Measurements from ENCODE around the gene CYSRT1.
"Not testable (repeated sequence)": the region's sequence is repeated elsewhere in the genome, so short reads cannot be mapped to it uniquely, and the experiment has no call there.

CYSRT1 gene

GRCh38 chr9:137232510-137232909 is 7.5 kb downstream of the CYSRT1 start:
- H3K9me3 Mint-ChIP-seq = no peaks in the 10 kb centered on the region

GRCh38 chr9:137233143-137233980 is 8.4 kb downstream of the CYSRT1 start:
- H3K36me3 Mint-ChIP-seq (ENCODE audit: low read depth) = no peaks in the 10 kb centered on the region
- H3K4me1 Mint-ChIP-seq (ENCODE audit: low read depth) = peaks cover 8% of the 10 kb centered on the region
- H3K27me3 Mint-ChIP-seq = no peaks in the 10 kb centered on the region
- no peak overlapping the region for H3K27ac Mint-ChIP-seq
- no peak overlapping the region for H3K4me3 Mint-ChIP-seq
- no peaks in the 10 kb centered on the region for H3K9me3 Mint-ChIP-seq

More at GRCh38 chr9:137232510-137232909, 7.5 kb downstream of the CYSRT1 start:
- peaks cover 3% of the 10 kb centered on the region for H3K27me3 Mint-ChIP-seq
- no peaks in the 10 kb centered on the region for H3K36me3 Mint-ChIP-seq (ENCODE audit: low read depth)
- H3K4me3 Mint-ChIP-seq = no peak overlapping the region
- H3K27ac Mint-ChIP-seq = no peak overlapping the region
- peaks cover 5% of the 10 kb centered on the region for H3K4me1 Mint-ChIP-seq (ENCODE audit: low read depth)

GRCh38 chr9:137234055-137234697 is 9.2 kb downstream of the CYSRT1 start:
- H3K36me3 Mint-ChIP-seq (ENCODE audit: low read depth) = no peaks in the 10 kb centered on the region
- H3K9me3 Mint-ChIP-seq = no peaks in the 10 kb centered on the region
- no peak overlapping the region for H3K4me3 Mint-ChIP-seq
- H3K4me1 Mint-ChIP-seq (ENCODE audit: low read depth) = peaks cover 15% of the 10 kb centered on the region
- no peaks in the 10 kb centered on the region for H3K27me3 Mint-ChIP-seq
- H3K27ac Mint-ChIP-seq = no peak overlapping the region

GRCh38 chr9:137234758-137235423 is 9.9 kb downstream of the CYSRT1 start:
- Mint-ChIP-seq H3K36me3 (ENCODE audit: low read depth) (no peaks in the 10 kb centered on the region), H3K9me3 (no peaks in the 10 kb centered on the region), H3K27me3 (no peaks in the 10 kb centered on the region), H3K4me1 (ENCODE audit: low read depth) (peaks cover 20% of the 10 kb centered on the region), H3K27ac (no peak overlapping the region), H3K4me3 (no peak overlapping the region)

GRCh38 chr9:137235424-137236237 is 10.7 kb downstream of the CYSRT1 start:
- Mint-ChIP-seq H3K27ac (no peak overlapping the region), H3K36me3 (ENCODE audit: low read depth) (no peaks in the 10 kb centered on the region), H3K4me1 (ENCODE audit: low read depth) (peaks cover 21% of the 10 kb centered on the region), H3K27me3 (no peaks in the 10 kb centered on the region), H3K4me3 (no peak overlapping the region), H3K9me3 (no peaks in the 10 kb centered on the region)

- Mint-ChIP-seq H3K9me3 (no peaks in the 10 kb centered on the region), H3K4me3 (no peak overlapping the region), H3K27ac (no peak overlapping the region), H3K36me3 (ENCODE audit: low read depth) (peaks cover 4% of the 10 kb centered on the region), H3K27me3 (no peaks in the 10 kb centered on the region), H3K4me1 (ENCODE audit: low read depth) (peaks cover 21% of the 10 kb centered on the region)
These were observed 11.4 kb downstream of the CYSRT1 start for GRCh38 chr9:137236238-137236935.

- Mint-ChIP-seq H3K9me3 (no peaks in the 10 kb centered on the region), H3K4me1 (ENCODE audit: low read depth) (peaks cover 21% of the 10 kb centered on the region), H3K27ac (no peak overlapping the region), H3K27me3 (no peaks in the 10 kb centered on the region), H3K36me3 (ENCODE audit: low read depth) (peaks cover 7% of the 10 kb centered on the region), H3K4me3 (no peak overlapping the region)
These were observed 12.0 kb downstream of the CYSRT1 start for GRCh38 chr9:137236936-137237421.

- Mint-ChIP-seq H3K27me3 (no peaks in the 10 kb centered on the region), H3K36me3 (ENCODE audit: low read depth) (peaks cover 17% of the 10 kb centered on the region), H3K4me1 (ENCODE audit: low read depth) (peaks cover 32% of the 10 kb centered on the region), H3K27ac (no peak overlapping the region), H3K4me3 (no peak overlapping the region), H3K9me3 (no peaks in the 10 kb centered on the region)
These were observed 13.1 kb downstream of the CYSRT1 start for GRCh38 chr9:137237759-137238726.

GRCh38 chr9:137239541-137240200 is 14.7 kb downstream of the CYSRT1 start:
- H3K9me3 Mint-ChIP-seq, H3K27me3 Mint-ChIP-seq: not testable (repeated sequence)
- H3K36me3 Mint-ChIP-seq (ENCODE audit: low read depth) = peaks cover 27% of the 10 kb centered on the region
- H3K27ac Mint-ChIP-seq = peak overlapping the region; percentile 61
- peaks cover 36% of the 10 kb centered on the region for H3K4me1 Mint-ChIP-seq (ENCODE audit: low read depth)
- H3K4me3 Mint-ChIP-seq = peak overlapping the region; percentile 82

- peak overlapping the region; percentile 61 for H3K27ac Mint-ChIP-seq
- no peaks in the 10 kb centered on the region for H3K27me3 Mint-ChIP-seq
- peaks cover 36% of the 10 kb centered on the region for H3K4me1 Mint-ChIP-seq (ENCODE audit: low read depth)
- H3K4me3 Mint-ChIP-seq = peak overlapping the region; percentile 82
- peaks cover 27% of the 10 kb centered on the region for H3K36me3 Mint-ChIP-seq (ENCODE audit: low read depth)
- H3K9me3 Mint-ChIP-seq = no peaks in the 10 kb centered on the region
These were observed 15.4 kb downstream of the CYSRT1 start for GRCh38 chr9:137240318-137240840.

- H3K4me1 Mint-ChIP-seq (ENCODE audit: low read depth) = peaks cover 36% of the 10 kb centered on the region
These were observed 16.0 kb downstream of the CYSRT1 start, which contains the start of gene TUBB4B for GRCh38 chr9:137240841-137241489. TUBB4B (plus strand) TSS chr9:137241287; CDS start chr9:137241361, 74 bp downstream.

More at GRCh38 chr9:137240841-137241489, 16.0 kb downstream of the CYSRT1 start, which contains the start of gene TUBB4B:
- Mint-ChIP-seq H3K36me3 (ENCODE audit: low read depth) (peaks cover 27% of the 10 kb centered on the region), H3K9me3 (no peaks in the 10 kb centered on the region), H3K4me3 (peak within 1 kb of the TSS; percentile 89), H3K27me3 (no peaks in the 10 kb centered on the region), H3K27ac (peak within 1 kb of the TSS; percentile 96)

All from stimulated activated naive CD8-positive, alpha-beta T cell treated with anti-CD3 and anti-CD28 coated beads, Interleukin-15, Interleukin-2, amounts not matched to agents 100 ng/mL and 50 ng/mL, for 24 hours (primary cell).